ENCODE results near the gene TAGAP.

DNA sequence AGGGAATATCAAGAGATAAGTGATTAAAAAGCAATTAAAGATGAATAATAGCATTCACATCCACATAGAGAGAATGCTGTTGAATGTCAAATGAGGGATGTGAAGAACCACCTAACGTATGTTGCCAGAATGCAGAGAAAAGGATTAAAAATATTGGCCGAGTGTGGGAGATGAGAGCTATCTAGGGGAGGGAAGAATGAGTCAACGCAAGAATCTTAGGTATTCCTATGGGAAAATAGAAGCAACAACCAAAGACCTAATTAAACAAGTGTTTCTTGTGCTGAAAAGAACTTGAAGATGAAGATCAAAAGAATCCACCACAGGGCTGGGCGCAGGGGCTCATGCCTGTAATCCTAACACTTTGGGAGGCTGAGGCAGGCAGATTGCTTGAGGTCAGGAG, 32.6 kb downstream of the TAGAP start:
- TF ChIP-seq, protein P1, sequence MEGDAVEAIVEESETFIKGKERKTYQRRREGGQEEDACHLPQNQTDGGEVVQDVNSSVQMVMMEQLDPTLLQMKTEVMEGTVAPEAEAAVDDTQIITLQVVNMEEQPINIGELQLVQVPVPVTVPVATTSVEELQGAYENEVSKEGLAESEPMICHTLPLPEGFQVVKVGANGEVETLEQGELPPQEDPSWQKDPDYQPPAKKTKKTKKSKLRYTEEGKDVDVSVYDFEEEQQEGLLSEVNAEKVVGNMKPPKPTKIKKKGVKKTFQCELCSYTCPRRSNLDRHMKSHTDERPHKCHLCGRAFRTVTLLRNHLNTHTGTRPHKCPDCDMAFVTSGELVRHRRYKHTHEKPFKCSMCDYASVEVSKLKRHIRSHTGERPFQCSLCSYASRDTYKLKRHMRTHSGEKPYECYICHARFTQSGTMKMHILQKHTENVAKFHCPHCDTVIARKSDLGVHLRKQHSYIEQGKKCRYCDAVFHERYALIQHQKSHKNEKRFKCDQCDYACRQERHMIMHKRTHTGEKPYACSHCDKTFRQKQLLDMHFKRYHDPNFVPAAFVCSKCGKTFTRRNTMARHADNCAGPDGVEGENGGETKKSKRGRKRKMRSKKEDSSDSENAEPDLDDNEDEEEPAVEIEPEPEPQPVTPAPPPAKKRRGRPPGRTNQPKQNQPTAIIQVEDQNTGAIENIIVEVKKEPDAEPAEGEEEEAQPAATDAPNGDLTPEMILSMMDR (conservative IDR thresholded peaks at IDR 0.05 in 1 of 2, IDR thresholded peaks at IDR 0.05 in 1 of 2; ENCODE audit: extremely low read depth in 1 of 2, insufficient read depth in 1 of 2, low read depth in 1 of 2, low read length in 2 of 2): no peak
- TF ChIP-seq EZH2 (IDR thresholded peaks at IDR 0.05; ENCODE audit: borderline replicate concordance, low read length): no peak

All from mammary epithelial cell (primary cell).